AG04450 (cell line): ENCODE results near the gene NEMP2. TPM values are rescaled to one million over a fixed set of nuclear protein-coding genes. Genes with fewer than 3 reads are reported as not detected.

Source experiments
- CTCF ChIA-PET: fragments of 300-600, 350-600 bp; formaldehyde crosslinking; extraction: SDS; loops from one replicate; lab custom pipeline; 2022; ENCODE audit warnings: antibody characterized with exemption, inconsistent platforms; lab: Charles Lee
- POLR2A ChIA-PET: fragments of 350-600 bp; formaldehyde crosslinking; extraction: SDS; loops from one replicate; lab custom pipeline; 2021; ENCODE audit warnings: antibody characterized with exemption, inconsistent platforms; lab: Yijun Ruan, JAX
- DNase-seq: peaks from one replicate; pipeline ENCODE4 v3.0.0-alpha.2; 2011; ENCODE audit warnings: low read depth, low spot score
- H3K27ac ChIP-seq: one replicate; pipeline ENCODE4 v1.5.1; 2012; ENCODE audit warnings: low read depth, low read length, control low read depth
- H3K27me3 ChIP-seq: one replicate; pipeline ENCODE4 v1.6.0; 2012; ENCODE audit warnings: low read length; ENCODE audit not compliant: control insufficient read depth, insufficient read depth
- H3K4me3 ChIP-seq: 2 replicates; pipeline ENCODE4 v1.5.1; 2011; ENCODE audit warnings: mild to moderate bottlenecking, low read depth, low read length, control low read depth
- H3K9me3 ChIP-seq: 2 replicates; pipeline ENCODE4 v1.5.1; 2012; ENCODE audit warnings: low read length; ENCODE audit not compliant: control insufficient read depth, insufficient read depth
- polyA plus RNA-seq: library from polyadenylated mRNA; depleted of rRNA; stranded (reverse); fragments of >200 nt; gene quantifications from 2 replicates; pipeline ENCODE4 v1.2.3, GENCODE V29; 2011
- TF ChIP-seq, protein P1 (sequence below): IDR thresholded peaks from 2 replicates; pipeline ENCODE4 v1.5.1; 2011; ENCODE audit warnings: low read depth, low read length, control low read depth, inconsistent platforms

Gene NEMP2
- polyA plus RNA-seq, 1 experiment = 7.3 TPM

DNA sequence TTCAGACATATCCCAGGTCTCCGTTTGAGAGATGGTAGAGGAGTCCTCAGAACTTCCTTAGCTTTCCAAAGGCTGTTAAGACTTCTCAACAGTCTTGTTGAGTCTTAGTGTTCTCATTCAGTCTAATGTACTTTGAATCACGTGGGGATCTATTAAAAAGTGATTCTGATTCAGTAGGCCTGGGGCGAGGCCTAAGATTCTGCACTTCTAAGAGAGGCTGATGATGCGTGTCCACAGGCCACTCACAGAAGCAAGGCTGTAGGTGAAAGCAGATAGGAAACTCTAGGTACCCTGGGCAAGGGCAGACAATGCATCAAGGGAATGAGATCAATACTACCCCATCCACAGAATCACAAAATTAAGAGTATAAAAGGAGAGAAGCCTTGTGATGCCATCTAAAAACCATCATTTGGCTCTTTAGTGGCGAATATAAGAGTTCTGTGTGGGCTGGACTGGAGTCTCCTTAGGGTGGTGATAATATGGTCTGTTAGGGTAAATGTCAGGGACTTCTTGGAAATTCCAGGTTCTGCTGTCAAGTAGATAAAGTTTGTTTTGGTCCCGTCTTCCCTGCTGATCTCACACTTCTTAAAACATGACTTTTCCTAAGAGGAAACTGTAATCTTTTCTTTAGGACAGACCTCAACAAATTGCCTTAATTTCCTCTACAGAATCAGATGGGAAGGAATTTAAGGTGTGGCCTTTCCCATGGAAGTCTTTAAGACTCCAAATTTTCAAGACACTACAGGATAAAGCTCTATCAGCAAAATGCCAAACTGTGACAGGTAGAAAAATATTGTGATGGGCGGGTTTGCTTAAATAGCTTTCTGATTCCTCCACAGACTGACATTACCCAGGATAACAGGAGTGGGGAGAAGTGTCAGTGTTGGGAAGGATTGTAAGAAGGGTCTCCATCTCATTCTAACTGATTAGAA lies 45.7 kb upstream of the NEMP2 start:
- Histone ChIP-seq H3K27ac (no peak overlapping the region), H3K27me3 (no peaks in the 10 kb centered on the region), H3K4me3 (no peak overlapping the region), H3K9me3 (no peaks in the 10 kb centered on the region)
- ChIA-PET CTCF (no interaction called here), POLR2A (no interaction called here)
- DNase-seq = no peak
- TF ChIP-seq, protein P1, sequence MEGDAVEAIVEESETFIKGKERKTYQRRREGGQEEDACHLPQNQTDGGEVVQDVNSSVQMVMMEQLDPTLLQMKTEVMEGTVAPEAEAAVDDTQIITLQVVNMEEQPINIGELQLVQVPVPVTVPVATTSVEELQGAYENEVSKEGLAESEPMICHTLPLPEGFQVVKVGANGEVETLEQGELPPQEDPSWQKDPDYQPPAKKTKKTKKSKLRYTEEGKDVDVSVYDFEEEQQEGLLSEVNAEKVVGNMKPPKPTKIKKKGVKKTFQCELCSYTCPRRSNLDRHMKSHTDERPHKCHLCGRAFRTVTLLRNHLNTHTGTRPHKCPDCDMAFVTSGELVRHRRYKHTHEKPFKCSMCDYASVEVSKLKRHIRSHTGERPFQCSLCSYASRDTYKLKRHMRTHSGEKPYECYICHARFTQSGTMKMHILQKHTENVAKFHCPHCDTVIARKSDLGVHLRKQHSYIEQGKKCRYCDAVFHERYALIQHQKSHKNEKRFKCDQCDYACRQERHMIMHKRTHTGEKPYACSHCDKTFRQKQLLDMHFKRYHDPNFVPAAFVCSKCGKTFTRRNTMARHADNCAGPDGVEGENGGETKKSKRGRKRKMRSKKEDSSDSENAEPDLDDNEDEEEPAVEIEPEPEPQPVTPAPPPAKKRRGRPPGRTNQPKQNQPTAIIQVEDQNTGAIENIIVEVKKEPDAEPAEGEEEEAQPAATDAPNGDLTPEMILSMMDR = no peak

GRCh38 chr2:190579058-190579410 lies 44.5 kb upstream of the NEMP2 start:
- Histone ChIP-seq H3K9me3 (no peaks in the 10 kb centered on the region), H3K4me3 (no peak overlapping the region), H3K27me3 (no peaks in the 10 kb centered on the region), H3K27ac (no peak overlapping the region)
- POLR2A ChIA-PET = no interaction called here
- TF ChIP-seq, protein P1 = no peak
- CTCF ChIA-PET = no interaction called here
- DNase-seq = no peak

DNA sequence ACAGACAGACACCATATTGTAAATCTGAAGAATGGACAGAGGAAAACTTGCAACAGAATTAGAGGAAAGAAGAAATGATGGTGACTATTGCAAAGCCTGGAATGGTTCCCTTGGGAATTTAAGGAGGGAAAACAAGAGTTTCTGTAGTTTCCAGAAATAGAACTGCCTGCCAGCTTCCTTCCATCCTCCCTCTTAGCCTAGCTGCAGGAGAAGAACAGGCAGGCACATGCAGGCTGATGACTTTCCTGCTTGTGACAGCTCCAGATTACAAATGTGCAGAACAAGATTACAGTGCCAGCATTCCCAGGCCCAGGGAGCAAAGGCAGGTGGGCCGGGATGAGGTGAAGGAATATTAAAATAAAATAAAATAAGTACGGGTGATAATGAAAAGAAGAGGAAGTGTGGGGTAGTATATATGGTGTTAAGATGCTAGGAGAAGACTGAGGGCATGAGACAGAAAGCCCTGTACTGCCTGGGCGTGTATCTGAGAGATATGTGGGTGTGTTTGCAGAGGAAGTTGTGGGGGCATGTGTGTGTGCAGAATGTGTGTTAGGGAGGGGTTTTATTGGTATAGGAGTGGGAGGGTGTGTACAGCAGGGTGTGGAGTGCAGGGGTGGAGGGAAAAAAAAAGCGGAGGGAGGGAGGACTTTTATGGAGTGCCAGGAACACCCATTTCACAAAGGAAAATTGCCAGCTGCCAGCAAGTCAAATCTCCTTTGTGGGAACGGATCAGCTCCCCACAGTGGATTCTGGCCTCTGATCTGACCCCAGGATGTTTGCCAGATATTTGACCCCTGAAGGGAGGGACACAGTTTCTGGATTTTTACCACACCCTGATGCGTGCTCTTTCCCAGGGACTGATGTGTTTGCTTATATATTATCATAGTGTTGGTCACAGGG lies 43.9 kb upstream of the NEMP2 start:
- H3K9me3 ChIP-seq = no peaks in the 10 kb centered on the region
- TF ChIP-seq, protein P1 = no peak
- ChIA-PET CTCF (no interaction called here), POLR2A (no interaction called here)
- no peaks in the 10 kb centered on the region for H3K27me3 ChIP-seq
- no peak for DNase-seq
- no peak overlapping the region for H3K4me3 ChIP-seq
- no peak overlapping the region for H3K27ac ChIP-seq

GRCh38 chr2:190576573-190576972 lies 42.1 kb upstream of the NEMP2 start:
- no peak for DNase-seq
- CTCF ChIA-PET = no interaction called here
- Histone ChIP-seq H3K4me3 (no peak overlapping the region), H3K27ac (no peak overlapping the region), H3K9me3 (no peaks in the 10 kb centered on the region), H3K27me3 (no peaks in the 10 kb centered on the region)
- POLR2A ChIA-PET = interaction anchor here (0.6 kb wide), 1 partner anchor 83 kb away, joined by 6 read pairs; no protein-coding TSS in a partner anchor
- TF ChIP-seq, protein P1 = no peak
